Activated CD8-positive, alpha-beta memory T cell treated with anti-CD3 and anti-CD28 coated beads, Interleukin-2, amount 10 ng/mL, durations not matched to agents 7 days and 5 days (primary cell): ENCODE measurements around the gene MRPL17. TPM values are rescaled to one million over a fixed set of nuclear protein-coding genes. Genes with fewer than 3 reads are reported as not detected.
"Not testable (repeated sequence)": the region's sequence is repeated elsewhere in the genome, so short reads cannot be mapped to it uniquely, and the experiment has no call there.

Experiments
- ATAC-seq: fragments of 150-1000 bp; cut with Tn5 transposase; one replicate; pipeline ENCODE4 v1.10.0; 2021; ENCODE audit warnings: moderate library complexity
- CTCF ChIA-PET: fragments of 350-600 bp; sonication (Branson Sonifier 250); formaldehyde crosslinking; loops from one replicate; lab custom pipeline; 2021; ENCODE audit warnings: antibody characterized with exemption; lab: Charles Lee
- DNase-seq: peaks from one replicate; pipeline ENCODE4 v3.0.0-alpha.2; 2020
- H3K27ac Mint-ChIP-seq: one replicate; pipeline ENCODE4 v1.8.0; 2021; ENCODE audit warnings: mild to moderate bottlenecking, mixed read lengths
- H3K27me3 Mint-ChIP-seq: one replicate; pipeline ENCODE4 v1.8.0; 2021; ENCODE audit warnings: mixed read lengths
- H3K36me3 Mint-ChIP-seq: one replicate; pipeline ENCODE4 v1.8.0; 2021; ENCODE audit warnings: mild to moderate bottlenecking, mixed read lengths
- H3K4me1 Mint-ChIP-seq: one replicate; pipeline ENCODE4 v1.8.0; 2021; ENCODE audit warnings: mixed read lengths
- H3K4me3 Mint-ChIP-seq: one replicate; pipeline ENCODE4 v1.8.0; 2021; ENCODE audit warnings: mild to moderate bottlenecking, moderate library complexity, mixed read lengths
- H3K9me3 Mint-ChIP-seq: one replicate; pipeline ENCODE4 v1.8.0; 2022; ENCODE audit warnings: low read depth, mixed read lengths
- total RNA-seq, 2 experiments: library from RNA; stranded (reverse); gene quantifications; one replicate each; pipeline ENCODE4 v1.2.3, GENCODE V29; 2021

MRPL17 gene
- total RNA-seq, 2 experiments from 2014 or later, result 69.4 to 81.0 TPM

- not testable (repeated sequence) for H3K4me1 Mint-ChIP-seq, ATAC-seq, DNase-seq, H3K9me3 Mint-ChIP-seq, H3K27me3 Mint-ChIP-seq, H3K4me3 Mint-ChIP-seq, H3K27ac Mint-ChIP-seq
- CTCF ChIA-PET, result interaction anchor here (0.8 to 5.9 kb wide), 3 partner anchors 11 to 53 kb away, joined by 3 to 23 read pairs (median 8); partner anchors contain the start of gene MRPL17
- H3K36me3 Mint-ChIP-seq, result peaks cover 13% of the 10 kb centered on the region
Observed at GRCh38 chr11:6701955-6702354, 18.8 kb upstream of the MRPL17 start.

GRCh38 chr11:6695377-6695776 lies 12.2 kb upstream of the MRPL17 start:
- peak; percentile 49 for ATAC-seq
- CTCF ChIA-PET, result interaction anchor here (1.0 to 2.2 kb wide), 5 partner anchors 11 to 164 kb away, joined by 3 to 9 read pairs (median 7); no protein-coding TSS in a partner anchor
- Mint-ChIP-seq H3K4me1 (peaks cover 24% of the 10 kb centered on the region), H3K27me3 (no peaks in the 10 kb centered on the region), H3K36me3 (peaks cover 9% of the 10 kb centered on the region), H3K27ac (no peak overlapping the region), H3K4me3 (no peak overlapping the region), H3K9me3 (no peaks in the 10 kb centered on the region)
- no peak for DNase-seq

GRCh38 chr11:6694229-6694535 lies 11.0 kb upstream of the MRPL17 start:
- Mint-ChIP-seq H3K4me3 (no peak overlapping the region), H3K27me3 (no peaks in the 10 kb centered on the region), H3K36me3 (peaks cover 9% of the 10 kb centered on the region), H3K27ac (no peak overlapping the region), H3K9me3 (no peaks in the 10 kb centered on the region), H3K4me1 (peaks cover 24% of the 10 kb centered on the region)
- CTCF ChIA-PET, result interaction anchor here (0.7 to 2.2 kb wide), 6 partner anchors 25 to 331 kb away, joined by 3 to 7 read pairs (median 3); no protein-coding TSS in a partner anchor
- no peak for DNase-seq
- ATAC-seq, result no peak

- CTCF ChIA-PET, result interaction anchor here (1.1 to 2.2 kb wide), 4 partner anchors 26 to 188 kb away, joined by 3 to 7 read pairs (median 4); no protein-coding TSS in a partner anchor
- ATAC-seq, result peak; percentile 49
- DNase-seq, result peak; percentile 61
- no peaks in the 10 kb centered on the region for H3K27me3 Mint-ChIP-seq
- H3K4me1 Mint-ChIP-seq, result peaks cover 24% of the 10 kb centered on the region
- H3K36me3 Mint-ChIP-seq, result peaks cover 6% of the 10 kb centered on the region
- H3K9me3 Mint-ChIP-seq, result no peaks in the 10 kb centered on the region
- H3K4me3 Mint-ChIP-seq, result no peak overlapping the region
- no peak overlapping the region for H3K27ac Mint-ChIP-seq
Observed at GRCh38 chr11:6693342-6694228, 10.4 kb upstream of the MRPL17 start.

GRCh38 chr11:6692128-6692527 lies 9.0 kb upstream of the MRPL17 start:
- CTCF ChIA-PET, result interaction anchor here (0.6 to 1.5 kb wide), 3 partner anchors 13 to 161 kb away, joined by 3 to 4 read pairs (median 4); no protein-coding TSS in a partner anchor
- no peaks in the 10 kb centered on the region for H3K9me3 Mint-ChIP-seq
- DNase-seq (no peak), ATAC-seq (no peak)
- peaks cover 24% of the 10 kb centered on the region for H3K4me1 Mint-ChIP-seq
- peaks cover 2% of the 10 kb centered on the region for H3K36me3 Mint-ChIP-seq
- H3K4me3 Mint-ChIP-seq, result no peak overlapping the region
- H3K27me3 Mint-ChIP-seq, result no peaks in the 10 kb centered on the region
- H3K27ac Mint-ChIP-seq, result no peak overlapping the region

- DNase-seq, ATAC-seq, H3K36me3 Mint-ChIP-seq, H3K9me3 Mint-ChIP-seq, CTCF ChIA-PET, H3K27me3 Mint-ChIP-seq, H3K4me3 Mint-ChIP-seq, H3K27ac Mint-ChIP-seq: not testable (repeated sequence)
- H3K4me1 Mint-ChIP-seq, result peaks cover 21% of the 10 kb centered on the region
Observed at GRCh38 chr11:6690431-6691132, 7.4 kb upstream of the MRPL17 start.

- CTCF ChIA-PET, result interaction anchor here (0.7 to 1.1 kb wide), 3 partner anchors 20 to 153 kb away, joined by 3 to 4 read pairs (median 3); no protein-coding TSS in a partner anchor
- Mint-ChIP-seq H3K4me3 (no peak overlapping the region), H3K9me3 (no peaks in the 10 kb centered on the region), H3K4me1 (peaks cover 10% of the 10 kb centered on the region), H3K27me3 (no peaks in the 10 kb centered on the region), H3K36me3 (peaks cover 5% of the 10 kb centered on the region), H3K27ac (no peak overlapping the region)
- ATAC-seq, result no peak
- no peak for DNase-seq
Observed at GRCh38 chr11:6687876-6688275, 4.7 kb upstream of the MRPL17 start.

GRCh38 chr11:6686006-6686405 lies 2.9 kb upstream of the MRPL17 start:
- ATAC-seq (no peak), DNase-seq (no peak)
- Mint-ChIP-seq H3K9me3 (no peaks in the 10 kb centered on the region), H3K27me3 (no peaks in the 10 kb centered on the region), H3K4me1 (peaks cover 18% of the 10 kb centered on the region), H3K36me3 (peaks cover 15% of the 10 kb centered on the region), H3K27ac (no peak overlapping the region), H3K4me3 (no peak overlapping the region)
- CTCF ChIA-PET, result no interaction called here

- not testable (repeated sequence) for H3K27me3 Mint-ChIP-seq, ATAC-seq, DNase-seq, H3K9me3 Mint-ChIP-seq
- Mint-ChIP-seq H3K36me3 (peaks cover 28% of the 10 kb centered on the region), H3K4me3 (peak overlapping the region; percentile 97), H3K4me1 (peaks cover 20% of the 10 kb centered on the region), H3K27ac (peak overlapping the region; percentile 97)
- CTCF ChIA-PET, result interaction anchor here (0.8 to 2.8 kb wide), 28 partner anchors 12 to 311 kb away, joined by 3 to 41 read pairs (median 6); partner anchors contain the start of genes ILK, RRP8, TAF10 and TPP1
Observed at GRCh38 chr11:6684068-6684467, 928 bp upstream of the MRPL17 start.

- Mint-ChIP-seq H3K4me3 (peak overlapping the region; percentile 97), H3K4me1 (peaks cover 20% of the 10 kb centered on the region), H3K36me3 (peaks cover 32% of the 10 kb centered on the region), H3K9me3 (no peaks in the 10 kb centered on the region), H3K27me3 (no peaks in the 10 kb centered on the region), H3K27ac (peak overlapping the region; percentile 97)
- DNase-seq (no peak), ATAC-seq (peak; percentile 0)
- CTCF ChIA-PET, result interaction anchor here (0.8 to 2.8 kb wide), 22 partner anchors 10 to 303 kb away, joined by 3 to 41 read pairs (median 7); partner anchors contain the start of genes ARFIP2, ILK, RRP8 and TAF10
Observed at GRCh38 chr11:6682591-6682935, 577 bp downstream of the MRPL17 start.

- H3K27me3 Mint-ChIP-seq, result no peaks in the 10 kb centered on the region
- H3K9me3 Mint-ChIP-seq, result no peaks in the 10 kb centered on the region
- ATAC-seq (no peak), DNase-seq (no peak)
- CTCF ChIA-PET, result interaction anchor here (1.1 to 2.8 kb wide), 6 partner anchors 14 to 303 kb away, joined by 3 to 24 read pairs (median 13); partner anchors contain the start of gene TAF10
- peaks cover 20% of the 10 kb centered on the region for H3K4me1 Mint-ChIP-seq
- peak overlapping the region; percentile 97 for H3K27ac Mint-ChIP-seq
- peak overlapping the region; percentile 97 for H3K4me3 Mint-ChIP-seq
- peaks cover 32% of the 10 kb centered on the region for H3K36me3 Mint-ChIP-seq
Observed at GRCh38 chr11:6681949-6682348, 1.2 kb downstream of the MRPL17 start.

GRCh38 chr11:6681505-6681904 lies 1.6 kb downstream of the MRPL17 start:
- no peak for ATAC-seq
- H3K9me3 Mint-ChIP-seq, result no peaks in the 10 kb centered on the region
- peak overlapping the region; percentile 97 for H3K4me3 Mint-ChIP-seq
- H3K36me3 Mint-ChIP-seq, result peaks cover 32% of the 10 kb centered on the region
- CTCF ChIA-PET, result interaction anchor here (1.1 to 2.8 kb wide), 6 partner anchors 69 to 302 kb away, joined by 3 to 24 read pairs (median 8); partner anchors contain the start of gene TAF10
- no peak overlapping the region for H3K27ac Mint-ChIP-seq
- no peak for DNase-seq
- peaks cover 20% of the 10 kb centered on the region for H3K4me1 Mint-ChIP-seq
- no peaks in the 10 kb centered on the region for H3K27me3 Mint-ChIP-seq

- Mint-ChIP-seq H3K27me3 (no peaks in the 10 kb centered on the region), H3K9me3 (no peaks in the 10 kb centered on the region), H3K27ac (no peak overlapping the region), H3K36me3 (peaks cover 29% of the 10 kb centered on the region), H3K4me1 (peaks cover 38% of the 10 kb centered on the region), H3K4me3 (no peak overlapping the region)
- ATAC-seq, result no peak
- DNase-seq, result no peak
- CTCF ChIA-PET, result interaction anchor here (1.9 to 2.0 kb wide), 2 partner anchors 9 to 72 kb away, joined by 4 to 6 read pairs; no protein-coding TSS in a partner anchor
Observed at GRCh38 chr11:6677018-6677417, 6.1 kb downstream of the MRPL17 start.
